Measurements from ENCODE around the gene STAU1.

STAU1 gene

DNA sequence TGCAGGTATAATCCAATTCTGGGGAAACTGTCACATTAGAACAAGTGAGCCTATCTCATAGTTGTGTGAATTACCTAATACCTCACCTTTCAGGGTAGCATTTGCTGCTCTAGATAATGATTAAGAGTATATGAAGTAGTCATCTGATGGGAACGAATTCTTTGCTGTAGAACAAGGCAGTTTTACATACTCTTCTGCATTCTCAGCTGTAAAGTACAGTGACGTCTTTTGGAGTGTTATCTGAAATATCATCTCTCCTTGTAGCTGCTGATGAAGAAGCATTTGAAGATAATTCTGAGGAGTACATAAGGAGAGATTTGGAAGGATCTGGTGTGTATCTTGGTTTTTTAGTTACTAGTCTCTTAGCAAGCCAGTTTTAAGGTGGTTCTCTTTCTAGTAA lies 113.6 kb downstream of the STAU1 start:
- no peaks in the 10 kb centered on the region for H3K27me3 ChIP-seq
- intact Hi-C loops (cut with DNase I; ENCODE audit: low total_unique reads) = loop anchor here (10.0 kb wide), 1 partner anchor 60 kb away; no protein-coding TSS in a partner anchor
- no peaks in the 10 kb centered on the region for H3K9me3 ChIP-seq
- H3K36me3 ChIP-seq = peaks cover 43 to 99% (median 83%) of the 10 kb centered on the region in 3 donors
- no peak overlapping the region for H3K4me3 ChIP-seq
- H3K4me1 ChIP-seq = no peaks in the 10 kb centered on the region
- no peak overlapping the region for H3K27ac ChIP-seq
- DNase-seq = no peak
- TF ChIP-seq, protein P1, sequence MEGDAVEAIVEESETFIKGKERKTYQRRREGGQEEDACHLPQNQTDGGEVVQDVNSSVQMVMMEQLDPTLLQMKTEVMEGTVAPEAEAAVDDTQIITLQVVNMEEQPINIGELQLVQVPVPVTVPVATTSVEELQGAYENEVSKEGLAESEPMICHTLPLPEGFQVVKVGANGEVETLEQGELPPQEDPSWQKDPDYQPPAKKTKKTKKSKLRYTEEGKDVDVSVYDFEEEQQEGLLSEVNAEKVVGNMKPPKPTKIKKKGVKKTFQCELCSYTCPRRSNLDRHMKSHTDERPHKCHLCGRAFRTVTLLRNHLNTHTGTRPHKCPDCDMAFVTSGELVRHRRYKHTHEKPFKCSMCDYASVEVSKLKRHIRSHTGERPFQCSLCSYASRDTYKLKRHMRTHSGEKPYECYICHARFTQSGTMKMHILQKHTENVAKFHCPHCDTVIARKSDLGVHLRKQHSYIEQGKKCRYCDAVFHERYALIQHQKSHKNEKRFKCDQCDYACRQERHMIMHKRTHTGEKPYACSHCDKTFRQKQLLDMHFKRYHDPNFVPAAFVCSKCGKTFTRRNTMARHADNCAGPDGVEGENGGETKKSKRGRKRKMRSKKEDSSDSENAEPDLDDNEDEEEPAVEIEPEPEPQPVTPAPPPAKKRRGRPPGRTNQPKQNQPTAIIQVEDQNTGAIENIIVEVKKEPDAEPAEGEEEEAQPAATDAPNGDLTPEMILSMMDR (IDR thresholded peaks at IDR 0.05) = no peak

All from tibial artery (tissue), 4 donors.